ENCODE results near the gene HDC. TPM values are rescaled to one million over a fixed set of nuclear protein-coding genes. Genes with fewer than 3 reads are reported as not detected.

HDC gene
- total RNA-seq, 2 experiments from 2014 or later = not detected

- TF ChIP-seq, protein P1, sequence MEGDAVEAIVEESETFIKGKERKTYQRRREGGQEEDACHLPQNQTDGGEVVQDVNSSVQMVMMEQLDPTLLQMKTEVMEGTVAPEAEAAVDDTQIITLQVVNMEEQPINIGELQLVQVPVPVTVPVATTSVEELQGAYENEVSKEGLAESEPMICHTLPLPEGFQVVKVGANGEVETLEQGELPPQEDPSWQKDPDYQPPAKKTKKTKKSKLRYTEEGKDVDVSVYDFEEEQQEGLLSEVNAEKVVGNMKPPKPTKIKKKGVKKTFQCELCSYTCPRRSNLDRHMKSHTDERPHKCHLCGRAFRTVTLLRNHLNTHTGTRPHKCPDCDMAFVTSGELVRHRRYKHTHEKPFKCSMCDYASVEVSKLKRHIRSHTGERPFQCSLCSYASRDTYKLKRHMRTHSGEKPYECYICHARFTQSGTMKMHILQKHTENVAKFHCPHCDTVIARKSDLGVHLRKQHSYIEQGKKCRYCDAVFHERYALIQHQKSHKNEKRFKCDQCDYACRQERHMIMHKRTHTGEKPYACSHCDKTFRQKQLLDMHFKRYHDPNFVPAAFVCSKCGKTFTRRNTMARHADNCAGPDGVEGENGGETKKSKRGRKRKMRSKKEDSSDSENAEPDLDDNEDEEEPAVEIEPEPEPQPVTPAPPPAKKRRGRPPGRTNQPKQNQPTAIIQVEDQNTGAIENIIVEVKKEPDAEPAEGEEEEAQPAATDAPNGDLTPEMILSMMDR (conservative IDR thresholded peaks at IDR 0.05; ENCODE audit: low read length) = no peak
- no peak for TF ChIP-seq EZH2phosphoT487 (IDR thresholded peaks at IDR 0.05; ENCODE audit: borderline replicate concordance, low read depth, low read length)
- no peak overlapping the region for H3K27ac ChIP-seq (ENCODE audit: low read depth, low read length, poor library complexity, severe bottlenecking)
- no peaks in the 10 kb centered on the region for H3K9me3 ChIP-seq (ENCODE audit: low read length)
- H2AFZ ChIP-seq (ENCODE audit: low read length) = no peak overlapping the region
- POLR2A ChIA-PET = interaction anchor here (0.6 to 0.7 kb wide), 2 partner anchors 204 to 1037 kb away, joined by 3 read pairs; no protein-coding TSS in a partner anchor
- intact Hi-C loops (cut with micrococcal nuclease; ENCODE audit: unreplicated experiment) = no loop called here
- no peaks in the 10 kb centered on the region for H3K4me1 ChIP-seq (ENCODE audit: insufficient read depth, low read length, poor library complexity, severe bottlenecking)
- H3K4me3 ChIP-seq (ENCODE audit: low read depth, low read length, poor library complexity, severe bottlenecking) = no peak overlapping the region
- DNase-seq (ENCODE audit: low spot score) = no peak
- no peaks in the 10 kb centered on the region for H3K79me2 ChIP-seq (ENCODE audit: insufficient read depth, low read depth, low read length)
- H4K20me1 ChIP-seq (ENCODE audit: insufficient read depth, low read length) = no peaks in the 10 kb centered on the region
- CTCF ChIA-PET (ENCODE audit: unreplicated experiment) = no interaction called here
- H3K9me2 ChIP-seq (ENCODE audit: insufficient read depth, low read length) = no peaks in the 10 kb centered on the region
- H3K4me2 ChIP-seq (ENCODE audit: low read length) = no peak overlapping the region
- H3K36me3 ChIP-seq (ENCODE audit: insufficient read depth, low read length) = no peaks in the 10 kb centered on the region
- no TSS peak for BruUV-seq (replicated peaks)
Measured at GRCh38 chr15:50260969-50261496, 4.5 kb downstream of the HDC start.

GRCh38 chr15:50259276-50259675 is 6.2 kb downstream of the HDC start:
- H3K79me2 ChIP-seq (ENCODE audit: insufficient read depth, low read depth, low read length) = no peaks in the 10 kb centered on the region
- no peak overlapping the region for H3K4me2 ChIP-seq (ENCODE audit: low read length)
- no peaks in the 10 kb centered on the region for H3K9me2 ChIP-seq (ENCODE audit: insufficient read depth, low read length)
- no peaks in the 10 kb centered on the region for H3K9me3 ChIP-seq (ENCODE audit: low read length)
- TF ChIP-seq EZH2phosphoT487 (IDR thresholded peaks at IDR 0.05; ENCODE audit: borderline replicate concordance, low read depth, low read length) = no peak
- TF ChIP-seq, protein P1 (conservative IDR thresholded peaks at IDR 0.05; ENCODE audit: low read length) = no peak
- H4K20me1 ChIP-seq (ENCODE audit: insufficient read depth, low read length) = no peaks in the 10 kb centered on the region
- DNase-seq (ENCODE audit: low spot score) = no peak
- intact Hi-C loops (cut with micrococcal nuclease; ENCODE audit: unreplicated experiment) = no loop called here
- no peak overlapping the region for H3K27ac ChIP-seq (ENCODE audit: low read depth, low read length, poor library complexity, severe bottlenecking)
- H2AFZ ChIP-seq (ENCODE audit: low read length) = no peak overlapping the region
- ChIA-PET CTCF (ENCODE audit: unreplicated experiment) (no interaction called here), POLR2A (no interaction called here)
- H3K36me3 ChIP-seq (ENCODE audit: insufficient read depth, low read length) = no peaks in the 10 kb centered on the region
- H3K4me3 ChIP-seq (ENCODE audit: low read depth, low read length, poor library complexity, severe bottlenecking) = no peak overlapping the region
- no peaks in the 10 kb centered on the region for H3K4me1 ChIP-seq (ENCODE audit: insufficient read depth, low read length, poor library complexity, severe bottlenecking)
- no TSS peak for BruUV-seq (replicated peaks)

GRCh38 chr15:50257924-50258323 is 7.6 kb downstream of the HDC start:
- no peak overlapping the region for H3K4me2 ChIP-seq (ENCODE audit: low read length)
- TF ChIP-seq, protein P1 (conservative IDR thresholded peaks at IDR 0.05; ENCODE audit: low read length) = no peak
- TF ChIP-seq EZH2phosphoT487 (IDR thresholded peaks at IDR 0.05; ENCODE audit: borderline replicate concordance, low read depth, low read length) = no peak
- no peaks in the 10 kb centered on the region for H3K9me2 ChIP-seq (ENCODE audit: insufficient read depth, low read length)
- no peak for DNase-seq (ENCODE audit: low spot score)
- ChIA-PET POLR2A (interaction anchor here (0.6 kb wide), 1 partner anchor 917 kb away, joined by 3 read pairs; no protein-coding TSS in a partner anchor), CTCF (ENCODE audit: unreplicated experiment) (no interaction called here)
- no peaks in the 10 kb centered on the region for H3K4me1 ChIP-seq (ENCODE audit: insufficient read depth, low read length, poor library complexity, severe bottlenecking)
- intact Hi-C loops (cut with micrococcal nuclease; ENCODE audit: unreplicated experiment) = no loop called here
- no peaks in the 10 kb centered on the region for H3K9me3 ChIP-seq (ENCODE audit: low read length)
- H3K36me3 ChIP-seq (ENCODE audit: insufficient read depth, low read length) = no peaks in the 10 kb centered on the region
- BruUV-seq (replicated peaks) = no TSS peak
- no peaks in the 10 kb centered on the region for H3K79me2 ChIP-seq (ENCODE audit: insufficient read depth, low read depth, low read length)
- no peak overlapping the region for H2AFZ ChIP-seq (ENCODE audit: low read length)
- no peak overlapping the region for H3K4me3 ChIP-seq (ENCODE audit: low read depth, low read length, poor library complexity, severe bottlenecking)
- no peaks in the 10 kb centered on the region for H4K20me1 ChIP-seq (ENCODE audit: insufficient read depth, low read length)
- H3K27ac ChIP-seq (ENCODE audit: low read depth, low read length, poor library complexity, severe bottlenecking) = no peak overlapping the region
